PC-9 (cell line): Measurements from ENCODE around the gene PSMC1. TPM values are rescaled to one million over a fixed set of nuclear protein-coding genes. Genes with fewer than 3 reads are reported as not detected.

Experiments
- BruUV-seq: library from RNA; stranded (reverse); fragments of 400-500 nt; replicated peaks from 2 replicates; lab custom pipeline; 2021; lab: Mats Ljungman, UMichigan
- CTCF ChIA-PET: fragments of 300-600 bp; sonication (Branson Sonifier 250); formaldehyde crosslinking; loops from one replicate; lab custom pipeline; 2022; ENCODE audit warnings: antibody characterized with exemption; lab: Charles Lee
- POLR2A ChIA-PET: fragments of 300-600 bp; sonication (Branson Sonifier 250); formaldehyde crosslinking; loops from one replicate; lab custom pipeline; 2022; ENCODE audit warnings: antibody characterized with exemption; ENCODE audit not compliant: unreplicated experiment; lab: Charles Lee
- DNase-seq, 2 experiments: peaks; one replicate each; pipeline versions ENCODE4 v3.0.0 to v3.0.0-alpha.2; 2015 to 2022; ENCODE audit warnings: mixed read lengths in 1 of 2
- H2AFZ ChIP-seq: fragments of 200-600 bp; sonication (generic); 2 replicates; pipeline ENCODE4 v1.8.1; 2017; ENCODE audit warnings: antibody characterized with exemption
- H3F3A ChIP-seq: fragments of 200-600 bp; sonication (generic); 2 replicates; pipeline ENCODE4 v1.8.1; 2017; ENCODE audit warnings: antibody characterized with exemption, mild to moderate bottlenecking, low read depth; ENCODE audit not compliant: insufficient read depth
- H3K27ac ChIP-seq: fragments of 200-600 bp; sonication (generic); 2 replicates; pipeline ENCODE4 v1.6.1; 2016; ENCODE audit warnings: mixed run types
- H3K27me3 ChIP-seq: fragments of 200-600 bp; sonication (generic); 2 replicates; pipeline ENCODE4 v1.6.1; 2016; ENCODE audit warnings: low read depth, mixed run types; ENCODE audit not compliant: insufficient read depth
- H3K36me3 ChIP-seq: fragments of 200-600 bp; sonication (generic); 2 replicates; pipeline ENCODE4 v1.6.1; 2016; ENCODE audit warnings: low read depth, mixed run types
- H3K4me1 ChIP-seq: fragments of 200-600 bp; sonication (generic); replicated peaks from 2 replicates; pipeline ENCODE4 v1.6.1; 2016; ENCODE audit warnings: mixed run types; ENCODE audit not compliant: insufficient read depth
- H3K4me2 ChIP-seq: fragments of 200-600 bp; sonication (generic); 2 replicates; pipeline ENCODE4 v1.6.1; 2017; ENCODE audit warnings: mixed run types
- H3K4me3 ChIP-seq: fragments of 200-600 bp; sonication (generic); 2 replicates; pipeline ENCODE4 v1.6.1; 2016; ENCODE audit warnings: mixed run types
- H3K79me2 ChIP-seq: fragments of 200-600 bp; sonication (generic); 2 replicates; pipeline ENCODE4 v1.6.1; 2017; ENCODE audit warnings: low read depth, mixed run types
- H3K9me2 ChIP-seq: fragments of 200-600 bp; sonication (generic); 2 replicates; pipeline ENCODE4 v1.8.1; 2017; ENCODE audit warnings: mild to moderate bottlenecking; ENCODE audit not compliant: insufficient read depth
- H3K9me3 ChIP-seq: fragments of 200-600 bp; sonication (generic); 2 replicates; pipeline ENCODE4 v1.8.1; 2016; ENCODE audit warnings: low read depth; ENCODE audit not compliant: insufficient read depth
- H4K20me1 ChIP-seq: fragments of 200-600 bp; sonication (generic); 2 replicates; pipeline ENCODE4 v1.8.1; 2017; ENCODE audit not compliant: insufficient read depth
- CTCF ChIP-seq: fragments of 200-600 bp; sonication (generic); conservative IDR thresholded peaks from 2 replicates; pipeline ENCODE4 v1.6.1; 2017; ENCODE audit warnings: mixed run types, antibody characterized with exemption, mild to moderate bottlenecking, moderate library complexity
- EZH2 ChIP-seq: fragments of 200-600 bp; sonication (generic); IDR thresholded peaks from 2 replicates; pipeline ENCODE4 v1.8.0; 2017; ENCODE audit warnings: antibody characterized with exemption, low read depth
- intact Hi-C: fragments of 100-400 bp; cut with micrococcal nuclease; formaldehyde crosslinking; loops from one replicate; pipeline ENCODE4 v1.10.0; 2022; ENCODE audit not compliant: unreplicated experiment
- total RNA-seq: library from RNA; stranded (reverse); gene quantifications from 2 replicates; pipeline ENCODE4 v1.2.3, GENCODE V29; 2021

PSMC1 gene
- total RNA-seq, 1 experiment from 2014 or later = 50.8 TPM

DNA sequence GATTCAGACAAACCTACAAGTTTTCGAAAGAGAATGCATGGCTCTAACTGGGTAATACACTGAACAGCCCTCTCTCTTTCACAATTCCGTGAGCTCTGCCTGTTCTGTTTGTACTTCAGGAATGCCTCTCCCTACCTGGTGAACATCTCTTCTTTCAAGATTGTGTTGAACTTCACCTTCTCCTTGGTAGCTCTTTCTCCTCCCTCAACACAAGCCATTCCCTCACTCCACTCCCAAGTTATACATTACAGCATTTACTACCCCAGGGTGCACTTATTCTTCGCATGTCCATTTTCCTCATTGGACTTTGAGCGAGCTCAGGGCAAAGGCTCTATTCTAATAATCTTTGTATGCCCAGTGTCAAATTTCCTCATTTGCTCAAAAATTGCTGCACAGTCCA, 47.1 kb downstream of the PSMC1 start:
- H3K36me3 ChIP-seq = no peaks in the 10 kb centered on the region
- no peak overlapping the region for H3K4me3 ChIP-seq
- BruUV-seq = no TSS peak
- DNase-seq = no peak
- no peak overlapping the region for H3K27ac ChIP-seq
- intact Hi-C loops = no loop called here
- no peaks in the 10 kb centered on the region for H3K27me3 ChIP-seq
- H2AFZ ChIP-seq = no peak overlapping the region
- POLR2A ChIA-PET = no interaction called here
- no peaks in the 10 kb centered on the region for H3K9me2 ChIP-seq
- H4K20me1 ChIP-seq = 0 out of 2 replicates have a peak, but pooled peaks cover 2% of the 10 kb centered on the region
- no peaks in the 10 kb centered on the region for H3K9me3 ChIP-seq
- peaks cover 4% of the 10 kb centered on the region; the same call in 1 of the 2 replicates for H3F3A ChIP-seq
- H3K4me2 ChIP-seq = no peak overlapping the region
- no peaks in the 10 kb centered on the region for H3K79me2 ChIP-seq
- CTCF ChIA-PET = no interaction called here
- no peaks in the 10 kb centered on the region for H3K4me1 ChIP-seq
- no peak for TF ChIP-seq EZH2
- TF ChIP-seq CTCF = no peak

DNA sequence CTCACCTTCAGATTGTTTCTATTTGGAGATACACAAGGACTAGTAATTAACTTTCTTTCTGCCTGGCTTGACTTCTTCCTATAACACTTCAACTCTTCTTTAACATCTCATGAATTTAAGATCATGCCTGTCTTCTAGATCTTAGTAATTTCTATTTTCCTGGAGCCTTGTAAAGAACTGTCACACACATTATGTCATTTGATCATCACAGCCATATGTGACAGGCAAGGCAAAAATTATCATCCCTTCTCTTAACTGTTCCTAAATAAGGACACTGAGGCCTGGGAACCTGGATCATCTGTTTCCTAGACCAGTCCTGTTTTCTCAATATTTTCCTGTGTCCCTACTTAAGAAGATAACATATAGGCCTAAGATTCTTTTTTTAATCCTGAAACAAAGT, 48.1 kb downstream of the PSMC1 start:
- Histone ChIP-seq H3F3A (peaks cover 4% of the 10 kb centered on the region; the same call in 1 of the 2 replicates), H3K4me3 (no peak overlapping the region), H3K27ac (no peak overlapping the region), H3K9me3 (no peaks in the 10 kb centered on the region), H2AFZ (no peak overlapping the region), H3K36me3 (no peaks in the 10 kb centered on the region), H4K20me1 (0 out of 2 replicates have a peak, but pooled peaks cover 2% of the 10 kb centered on the region), H3K4me1 (no peaks in the 10 kb centered on the region), H3K4me2 (no peak overlapping the region), H3K27me3 (no peaks in the 10 kb centered on the region), H3K9me2 (no peaks in the 10 kb centered on the region), H3K79me2 (no peaks in the 10 kb centered on the region)
- intact Hi-C loops = no loop called here
- TF ChIP-seq EZH2 = no peak
- TF ChIP-seq CTCF = no peak
- BruUV-seq = no TSS peak
- ChIA-PET CTCF (no interaction called here), POLR2A (no interaction called here)
- no peak for DNase-seq

- DNase-seq = no peak
- ChIA-PET CTCF (no interaction called here), POLR2A (no interaction called here)
- intact Hi-C loops = no loop called here
- H3K36me3 ChIP-seq = no peaks in the 10 kb centered on the region
- H3K9me3 ChIP-seq = no peaks in the 10 kb centered on the region
- H3K27me3 ChIP-seq = no peaks in the 10 kb centered on the region
- H3K27ac ChIP-seq = no peak overlapping the region
- H3K9me2 ChIP-seq = no peaks in the 10 kb centered on the region
- no peak overlapping the region for H2AFZ ChIP-seq
- H3K4me3 ChIP-seq = no peak overlapping the region
- H3K79me2 ChIP-seq = no peaks in the 10 kb centered on the region
- TF ChIP-seq EZH2 (no peak), CTCF (no peak)
- H3K4me1 ChIP-seq = no peaks in the 10 kb centered on the region
- 0 out of 2 replicates have a peak, but pooled peaks cover 2% of the 10 kb centered on the region for H4K20me1 ChIP-seq
- H3K4me2 ChIP-seq = no peak overlapping the region
- H3F3A ChIP-seq = peaks cover 4% of the 10 kb centered on the region; the same call in 1 of the 2 replicates
- BruUV-seq = no TSS peak
Observed at GRCh38 chr14:90305176-90305601, 48.8 kb downstream of the PSMC1 start.
